SK-N-SH treated with all-trans-retinoic acid at 6 μM for 48 hours (cell line): ENCODE results near the gene GDPGP1.

ENCODE experiments used
- ATAC-seq: fragments of 200-7000 bp; cut with Tn5 transposase; 3 replicates; pipeline ENCODE4 v1.9.1; 2020; ENCODE audit warnings: mild to moderate bottlenecking, moderate library complexity
- ARNTL ChIP-seq: fragments of 450-650 bp; formaldehyde crosslinking; IDR thresholded peaks from 2 replicates; pipeline ENCODE4 v1.5.0; 2020; ENCODE audit warnings: low read depth, mild to moderate bottlenecking, moderate library complexity, borderline replicate concordance
- BACH2 ChIP-seq: fragments of 250-450 bp; sonication (Bioruptor Pico); IDR thresholded peaks from 2 replicates; pipeline ENCODE4 v1.9.0; 2021; ENCODE audit warnings: mild to moderate bottlenecking, borderline replicate concordance
- CSDC2 ChIP-seq: fragments of 250-450 bp; sonication (Bioruptor Pico); IDR thresholded peaks from 2 replicates; pipeline ENCODE4 v1.5.0; 2020; ENCODE audit warnings: mild to moderate bottlenecking, moderate library complexity
- ESRRG ChIP-seq: fragments of 250-450 bp; sonication (Bioruptor Pico); IDR thresholded peaks from 2 replicates; pipeline ENCODE4 v1.6.1; 2021; ENCODE audit warnings: mild to moderate bottlenecking
- GLIS3 ChIP-seq: fragments of 250-450 bp; sonication (Bioruptor Pico); IDR thresholded peaks from 2 replicates; pipeline ENCODE4 v1.5.0; 2020; ENCODE audit warnings: mild to moderate bottlenecking, moderate library complexity
- ISL1 ChIP-seq: fragments of 250-450 bp; sonication (Bioruptor Pico); IDR thresholded peaks from 2 replicates; pipeline ENCODE4 v2.1.2; 2022; ENCODE audit warnings: mild to moderate bottlenecking, moderate library complexity
- OSR1 ChIP-seq: fragments of 250-450 bp; sonication (Bioruptor Pico); IDR thresholded peaks from 2 replicates; pipeline ENCODE4 v1.8.0; 2022; ENCODE audit warnings: moderate library complexity, mild to moderate bottlenecking, inconsistent platforms
- POU6F1 ChIP-seq: fragments of 250-450 bp; sonication (Bioruptor Pico); IDR thresholded peaks from 2 replicates; pipeline ENCODE4 v1.8.0; 2021; ENCODE audit warnings: low read depth, mild to moderate bottlenecking, moderate library complexity, borderline replicate concordance
- PPARA ChIP-seq: fragments of 250-450 bp; sonication (Bioruptor Pico); IDR thresholded peaks from 2 replicates; pipeline ENCODE4 v1.5.0; 2020; ENCODE audit warnings: mild to moderate bottlenecking, borderline replicate concordance
- RARB ChIP-seq: fragments of 250-450 bp; sonication (Bioruptor Pico); IDR thresholded peaks from 2 replicates; pipeline ENCODE4 v1.8.0; 2021; ENCODE audit warnings: mild to moderate bottlenecking, moderate library complexity
- SNAI2 ChIP-seq: fragments of 250-450 bp; sonication (Bioruptor Pico); IDR thresholded peaks from 2 replicates; pipeline ENCODE4 v1.5.0; 2020; ENCODE audit warnings: mild to moderate bottlenecking, moderate library complexity
- TCF4 ChIP-seq: fragments of 250-450 bp; sonication (Bioruptor Pico); IDR thresholded peaks from 2 replicates; pipeline ENCODE4 v1.8.0; 2021; ENCODE audit warnings: mild to moderate bottlenecking, moderate library complexity, borderline replicate concordance
- TOX ChIP-seq: fragments of 250-450 bp; sonication (Bioruptor Pico); IDR thresholded peaks from 2 replicates; pipeline ENCODE4 v1.8.0; 2021; ENCODE audit warnings: mild to moderate bottlenecking, moderate library complexity, borderline replicate concordance
- ZC3H10 ChIP-seq: fragments of 250-450 bp; sonication (Bioruptor Pico); IDR thresholded peaks from 2 replicates; pipeline ENCODE4 v1.5.1; 2021; ENCODE audit warnings: mild to moderate bottlenecking, moderate library complexity
- ZFP3 ChIP-seq: fragments of 250-450 bp; sonication (Bioruptor Pico); IDR thresholded peaks from 2 replicates; pipeline ENCODE4 v1.5.0; 2020; ENCODE audit warnings: mild to moderate bottlenecking, moderate library complexity
- ZFP30 ChIP-seq: fragments of 450-650 bp; formaldehyde crosslinking; IDR thresholded peaks from 2 replicates; pipeline ENCODE4 v1.5.0; 2022; ENCODE audit warnings: mild to moderate bottlenecking, moderate library complexity
- ZNF565 ChIP-seq: fragments of 450-650 bp; formaldehyde crosslinking; conservative IDR thresholded peaks from 2 replicates; pipeline ENCODE4 v1.5.0; 2020; ENCODE audit warnings: low read depth, mild to moderate bottlenecking, moderate library complexity
- ZNF70 ChIP-seq: fragments of 450-650 bp; formaldehyde crosslinking; IDR thresholded peaks from 2 replicates; pipeline ENCODE4 v1.5.0; 2020; ENCODE audit warnings: mild to moderate bottlenecking, moderate library complexity
- ZNF8 ChIP-seq: fragments of 450-650 bp; formaldehyde crosslinking; IDR thresholded peaks from 2 replicates; pipeline ENCODE4 v1.5.0; 2020; ENCODE audit warnings: mild to moderate bottlenecking, moderate library complexity
- TF ChIP-seq, protein P1 (sequence below): fragments of 250-450 bp; sonication (Bioruptor Pico); IDR thresholded peaks from 2 replicates; pipeline ENCODE4 v1.5.1; 2021; ENCODE audit warnings: mild to moderate bottlenecking, moderate library complexity
- TF ChIP-seq, protein P2 (sequence below): fragments of 250-450 bp; sonication (Bioruptor Pico); IDR thresholded peaks from 2 replicates; pipeline ENCODE4 v1.8.0; 2020; ENCODE audit warnings: mild to moderate bottlenecking, moderate library complexity, borderline replicate concordance
- TF ChIP-seq, protein P3 (sequence below): fragments of 250-450 bp; sonication (Bioruptor Pico); IDR thresholded peaks from 2 replicates; pipeline ENCODE4 v1.5.0; 2020; ENCODE audit warnings: mild to moderate bottlenecking, moderate library complexity

GDPGP1 gene

GRCh38 chr15:90230071-90230494, 3.9 kb upstream of the GDPGP1 start:
- no peak for ATAC-seq
- TF ChIP-seq BACH2 (CRISPR knock-in tag) (no peak), OSR1 (CRISPR knock-in tag) (no peak), ZNF70 (CRISPR knock-in tag) (no peak), RARB (CRISPR knock-in tag) (no peak), PPARA (CRISPR knock-in tag) (no peak), ESRRG (CRISPR knock-in tag) (no peak), ISL1 (no peak), POU6F1 (CRISPR knock-in tag) (no peak), TOX (CRISPR knock-in tag) (no peak), ARNTL (CRISPR knock-in tag) (no peak), SNAI2 (CRISPR knock-in tag) (no peak)
- TF ChIP-seq, protein P1, sequence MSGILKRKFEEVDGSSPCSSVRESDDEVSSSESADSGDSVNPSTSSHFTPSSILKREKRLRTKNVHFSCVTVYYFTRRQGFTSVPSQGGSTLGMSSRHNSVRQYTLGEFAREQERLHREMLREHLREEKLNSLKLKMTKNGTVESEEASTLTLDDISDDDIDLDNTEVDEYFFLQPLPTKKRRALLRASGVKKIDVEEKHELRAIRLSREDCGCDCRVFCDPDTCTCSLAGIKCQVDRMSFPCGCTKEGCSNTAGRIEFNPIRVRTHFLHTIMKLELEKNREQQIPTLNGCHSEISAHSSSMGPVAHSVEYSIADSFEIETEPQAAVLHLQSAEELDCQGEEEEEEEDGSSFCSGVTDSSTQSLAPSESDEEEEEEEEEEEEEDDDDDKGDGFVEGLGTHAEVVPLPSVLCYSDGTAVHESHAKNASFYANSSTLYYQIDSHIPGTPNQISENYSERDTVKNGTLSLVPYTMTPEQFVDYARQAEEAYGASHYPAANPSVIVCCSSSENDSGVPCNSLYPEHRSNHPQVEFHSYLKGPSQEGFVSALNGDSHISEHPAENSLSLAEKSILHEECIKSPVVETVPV: no peak
- TF ChIP-seq, protein P2, sequence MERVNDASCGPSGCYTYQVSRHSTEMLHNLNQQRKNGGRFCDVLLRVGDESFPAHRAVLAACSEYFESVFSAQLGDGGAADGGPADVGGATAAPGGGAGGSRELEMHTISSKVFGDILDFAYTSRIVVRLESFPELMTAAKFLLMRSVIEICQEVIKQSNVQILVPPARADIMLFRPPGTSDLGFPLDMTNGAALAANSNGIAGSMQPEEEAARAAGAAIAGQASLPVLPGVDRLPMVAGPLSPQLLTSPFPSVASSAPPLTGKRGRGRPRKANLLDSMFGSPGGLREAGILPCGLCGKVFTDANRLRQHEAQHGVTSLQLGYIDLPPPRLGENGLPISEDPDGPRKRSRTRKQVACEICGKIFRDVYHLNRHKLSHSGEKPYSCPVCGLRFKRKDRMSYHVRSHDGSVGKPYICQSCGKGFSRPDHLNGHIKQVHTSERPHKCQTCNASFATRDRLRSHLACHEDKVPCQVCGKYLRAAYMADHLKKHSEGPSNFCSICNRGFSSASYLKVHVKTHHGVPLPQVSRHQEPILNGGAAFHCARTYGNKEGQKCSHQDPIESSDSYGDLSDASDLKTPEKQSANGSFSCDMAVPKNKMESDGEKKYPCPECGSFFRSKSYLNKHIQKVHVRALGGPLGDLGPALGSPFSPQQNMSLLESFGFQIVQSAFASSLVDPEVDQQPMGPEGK (CRISPR knock-in tag): no peak

DNA sequence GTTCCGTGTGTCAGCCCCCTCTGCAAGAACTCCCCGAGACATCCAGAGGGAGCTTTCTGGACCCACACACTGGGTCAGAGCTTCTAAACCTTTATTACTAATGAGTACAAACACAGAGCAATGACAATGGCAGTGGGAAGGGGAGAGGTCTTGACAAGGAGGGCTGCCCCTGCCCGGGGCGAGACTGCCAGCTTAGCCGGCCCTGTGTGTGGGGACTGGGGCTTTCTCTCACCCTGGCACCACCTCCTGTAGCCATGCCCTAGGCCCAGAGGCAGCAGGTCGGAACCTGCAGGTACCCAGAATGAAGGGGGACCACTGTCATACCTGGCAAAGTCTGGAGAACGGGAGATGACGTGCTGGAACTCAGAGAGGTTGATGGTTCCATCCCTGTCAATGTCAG, 3.4 kb upstream of the GDPGP1 start:
- TF ChIP-seq CSDC2 (no peak), BACH2 (CRISPR knock-in tag) (no peak), ZFP3 (CRISPR knock-in tag) (no peak), ARNTL (CRISPR knock-in tag) (no peak), TCF4 (CRISPR knock-in tag) (no peak), ZC3H10 (CRISPR knock-in tag) (no peak), ZNF8 (CRISPR knock-in tag) (no peak), RARB (CRISPR knock-in tag) (no peak), ZNF70 (CRISPR knock-in tag) (no peak), ZNF565 (CRISPR knock-in tag) (no peak), GLIS3 (CRISPR knock-in tag) (no peak), ZFP30 (no peak)
- TF ChIP-seq, protein P1: no peak
- TF ChIP-seq, protein P2 (CRISPR knock-in tag): no peak
- TF ChIP-seq, protein P3, sequence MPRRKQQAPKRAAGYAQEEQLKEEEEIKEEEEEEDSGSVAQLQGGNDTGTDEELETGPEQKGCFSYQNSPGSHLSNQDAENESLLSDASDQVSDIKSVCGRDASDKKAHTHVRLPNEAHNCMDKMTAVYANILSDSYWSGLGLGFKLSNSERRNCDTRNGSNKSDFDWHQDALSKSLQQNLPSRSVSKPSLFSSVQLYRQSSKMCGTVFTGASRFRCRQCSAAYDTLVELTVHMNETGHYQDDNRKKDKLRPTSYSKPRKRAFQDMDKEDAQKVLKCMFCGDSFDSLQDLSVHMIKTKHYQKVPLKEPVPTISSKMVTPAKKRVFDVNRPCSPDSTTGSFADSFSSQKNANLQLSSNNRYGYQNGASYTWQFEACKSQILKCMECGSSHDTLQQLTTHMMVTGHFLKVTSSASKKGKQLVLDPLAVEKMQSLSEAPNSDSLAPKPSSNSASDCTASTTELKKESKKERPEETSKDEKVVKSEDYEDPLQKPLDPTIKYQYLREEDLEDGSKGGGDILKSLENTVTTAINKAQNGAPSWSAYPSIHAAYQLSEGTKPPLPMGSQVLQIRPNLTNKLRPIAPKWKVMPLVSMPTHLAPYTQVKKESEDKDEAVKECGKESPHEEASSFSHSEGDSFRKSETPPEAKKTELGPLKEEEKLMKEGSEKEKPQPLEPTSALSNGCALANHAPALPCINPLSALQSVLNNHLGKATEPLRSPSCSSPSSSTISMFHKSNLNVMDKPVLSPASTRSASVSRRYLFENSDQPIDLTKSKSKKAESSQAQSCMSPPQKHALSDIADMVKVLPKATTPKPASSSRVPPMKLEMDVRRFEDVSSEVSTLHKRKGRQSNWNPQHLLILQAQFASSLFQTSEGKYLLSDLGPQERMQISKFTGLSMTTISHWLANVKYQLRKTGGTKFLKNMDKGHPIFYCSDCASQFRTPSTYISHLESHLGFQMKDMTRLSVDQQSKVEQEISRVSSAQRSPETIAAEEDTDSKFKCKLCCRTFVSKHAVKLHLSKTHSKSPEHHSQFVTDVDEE (CRISPR knock-in tag): no peak
- no peak for ATAC-seq
